ENCODE measurements around the gene ZNF579.

DNA sequence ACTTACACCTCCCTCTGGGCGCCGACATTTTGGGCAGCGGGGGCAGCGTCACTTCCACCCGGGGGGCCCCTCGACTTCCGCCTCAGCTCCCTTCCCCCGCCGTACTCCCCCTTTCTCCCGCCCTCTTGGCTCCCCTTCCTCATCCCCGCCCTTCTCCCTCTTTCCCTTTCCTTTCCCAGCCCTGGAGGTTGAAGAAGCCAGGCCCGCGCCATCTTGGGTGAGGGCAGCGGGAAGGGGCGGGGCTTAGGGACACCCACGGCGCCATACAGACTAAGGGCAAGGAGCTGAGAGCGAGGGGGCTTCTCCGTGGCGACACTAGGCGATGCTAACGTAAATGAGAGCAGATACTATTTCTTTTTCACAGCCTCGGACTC, 18.8 kb upstream of the ZNF579 start, which contains the start of gene FIZ1:
- no peak for TF ChIP-seq EZH2 (IDR thresholded peaks at IDR 0.05; ENCODE audit: low read depth)
- TF ChIP-seq, protein P1, sequence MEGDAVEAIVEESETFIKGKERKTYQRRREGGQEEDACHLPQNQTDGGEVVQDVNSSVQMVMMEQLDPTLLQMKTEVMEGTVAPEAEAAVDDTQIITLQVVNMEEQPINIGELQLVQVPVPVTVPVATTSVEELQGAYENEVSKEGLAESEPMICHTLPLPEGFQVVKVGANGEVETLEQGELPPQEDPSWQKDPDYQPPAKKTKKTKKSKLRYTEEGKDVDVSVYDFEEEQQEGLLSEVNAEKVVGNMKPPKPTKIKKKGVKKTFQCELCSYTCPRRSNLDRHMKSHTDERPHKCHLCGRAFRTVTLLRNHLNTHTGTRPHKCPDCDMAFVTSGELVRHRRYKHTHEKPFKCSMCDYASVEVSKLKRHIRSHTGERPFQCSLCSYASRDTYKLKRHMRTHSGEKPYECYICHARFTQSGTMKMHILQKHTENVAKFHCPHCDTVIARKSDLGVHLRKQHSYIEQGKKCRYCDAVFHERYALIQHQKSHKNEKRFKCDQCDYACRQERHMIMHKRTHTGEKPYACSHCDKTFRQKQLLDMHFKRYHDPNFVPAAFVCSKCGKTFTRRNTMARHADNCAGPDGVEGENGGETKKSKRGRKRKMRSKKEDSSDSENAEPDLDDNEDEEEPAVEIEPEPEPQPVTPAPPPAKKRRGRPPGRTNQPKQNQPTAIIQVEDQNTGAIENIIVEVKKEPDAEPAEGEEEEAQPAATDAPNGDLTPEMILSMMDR (conservative IDR thresholded peaks at IDR 0.05), result 0 out of 2 replicates have a peak, but pooled peaks have one; percentile 16

Data from PC-9 (cell line).